Neural cell (in vitro differentiated cells): ENCODE results near the gene UBE4B.

ENCODE experiments used
- EP300 ChIP-seq: fragments of 450-650 bp; conservative IDR thresholded peaks from 2 replicates; pipeline ENCODE4 v1.6.1; 2014; ENCODE audit warnings: antibody characterized with exemption, mild to moderate bottlenecking, moderate library complexity; ENCODE audit not compliant: poor library complexity, severe bottlenecking
- EZH2 ChIP-seq: fragments of 200-600, 300-800 bp; shearing (Covaris generic), sonication (generic); IDR thresholded peaks from 2 replicates; pipeline ENCODE4 v1.6.1; 2014; ENCODE audit warnings: antibody characterized with exemption, low read length, borderline replicate concordance, mild to moderate bottlenecking; ENCODE audit not compliant: insufficient read depth, poor library complexity, severe bottlenecking
- MXI1 ChIP-seq: fragments of 450-650 bp; conservative IDR thresholded peaks from 2 replicates; pipeline ENCODE4 v1.6.1; 2014; ENCODE audit warnings: antibody characterized with exemption, mild to moderate bottlenecking; ENCODE audit not compliant: poor library complexity, severe bottlenecking
- POLR2AphosphoS5 ChIP-seq: IDR thresholded peaks from 2 replicates; pipeline ENCODE4 v1.6.1; 2012
- RAD21 ChIP-seq: fragments of 450-650 bp; conservative IDR thresholded peaks from 2 replicates; pipeline ENCODE4 v1.6.1; 2014; ENCODE audit warnings: antibody characterized with exemption, mild to moderate bottlenecking, moderate library complexity
- SMC3 ChIP-seq: fragments of 450-650 bp; conservative IDR thresholded peaks from 2 replicates; pipeline ENCODE4 v1.6.1; 2014; ENCODE audit warnings: antibody characterized with exemption, mild to moderate bottlenecking, moderate library complexity; ENCODE audit not compliant: poor library complexity
- TAF1 ChIP-seq: IDR thresholded peaks from 2 replicates; pipeline ENCODE4 v1.6.1; 2012; ENCODE audit warnings: low read depth
- TF ChIP-seq, protein P1 (sequence below): fragments of 450-650 bp; IDR thresholded peaks from 2 replicates; pipeline ENCODE4 v1.5.1; 2014; ENCODE audit warnings: antibody characterized with exemption, mild to moderate bottlenecking, moderate library complexity; ENCODE audit not compliant: poor library complexity, severe bottlenecking
- TF ChIP-seq, protein P2 (sequence below): IDR thresholded peaks from 2 replicates; pipeline ENCODE4 v1.6.1; 2012; ENCODE audit warnings: borderline replicate concordance

DNA sequence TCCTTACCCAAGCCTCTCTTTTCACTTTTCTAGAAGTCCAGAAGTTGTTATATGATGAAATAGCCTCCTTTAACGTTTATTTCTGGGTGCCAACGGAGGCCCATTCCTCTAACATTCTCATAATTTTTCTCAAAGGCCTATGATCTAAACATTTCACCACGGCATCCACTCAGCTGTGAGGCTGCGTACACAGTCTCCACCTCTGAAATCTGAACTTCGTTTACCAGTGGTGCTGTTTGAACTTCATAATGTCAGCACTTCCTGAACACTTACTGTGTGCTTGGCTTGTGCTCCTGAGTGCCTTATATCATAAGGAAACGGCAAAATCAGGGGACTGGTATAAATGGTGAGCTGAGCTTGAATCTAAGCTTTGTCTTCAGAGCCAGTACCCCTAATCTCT is 47.8 kb upstream of the UBE4B start:
- TF ChIP-seq, protein P1, sequence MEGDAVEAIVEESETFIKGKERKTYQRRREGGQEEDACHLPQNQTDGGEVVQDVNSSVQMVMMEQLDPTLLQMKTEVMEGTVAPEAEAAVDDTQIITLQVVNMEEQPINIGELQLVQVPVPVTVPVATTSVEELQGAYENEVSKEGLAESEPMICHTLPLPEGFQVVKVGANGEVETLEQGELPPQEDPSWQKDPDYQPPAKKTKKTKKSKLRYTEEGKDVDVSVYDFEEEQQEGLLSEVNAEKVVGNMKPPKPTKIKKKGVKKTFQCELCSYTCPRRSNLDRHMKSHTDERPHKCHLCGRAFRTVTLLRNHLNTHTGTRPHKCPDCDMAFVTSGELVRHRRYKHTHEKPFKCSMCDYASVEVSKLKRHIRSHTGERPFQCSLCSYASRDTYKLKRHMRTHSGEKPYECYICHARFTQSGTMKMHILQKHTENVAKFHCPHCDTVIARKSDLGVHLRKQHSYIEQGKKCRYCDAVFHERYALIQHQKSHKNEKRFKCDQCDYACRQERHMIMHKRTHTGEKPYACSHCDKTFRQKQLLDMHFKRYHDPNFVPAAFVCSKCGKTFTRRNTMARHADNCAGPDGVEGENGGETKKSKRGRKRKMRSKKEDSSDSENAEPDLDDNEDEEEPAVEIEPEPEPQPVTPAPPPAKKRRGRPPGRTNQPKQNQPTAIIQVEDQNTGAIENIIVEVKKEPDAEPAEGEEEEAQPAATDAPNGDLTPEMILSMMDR, result no peak
- TF ChIP-seq SMC3 (no peak), EZH2 (no peak), POLR2AphosphoS5 (no peak), EP300 (no peak), RAD21 (no peak), TAF1 (no peak), MXI1 (no peak)
- TF ChIP-seq, protein P2, sequence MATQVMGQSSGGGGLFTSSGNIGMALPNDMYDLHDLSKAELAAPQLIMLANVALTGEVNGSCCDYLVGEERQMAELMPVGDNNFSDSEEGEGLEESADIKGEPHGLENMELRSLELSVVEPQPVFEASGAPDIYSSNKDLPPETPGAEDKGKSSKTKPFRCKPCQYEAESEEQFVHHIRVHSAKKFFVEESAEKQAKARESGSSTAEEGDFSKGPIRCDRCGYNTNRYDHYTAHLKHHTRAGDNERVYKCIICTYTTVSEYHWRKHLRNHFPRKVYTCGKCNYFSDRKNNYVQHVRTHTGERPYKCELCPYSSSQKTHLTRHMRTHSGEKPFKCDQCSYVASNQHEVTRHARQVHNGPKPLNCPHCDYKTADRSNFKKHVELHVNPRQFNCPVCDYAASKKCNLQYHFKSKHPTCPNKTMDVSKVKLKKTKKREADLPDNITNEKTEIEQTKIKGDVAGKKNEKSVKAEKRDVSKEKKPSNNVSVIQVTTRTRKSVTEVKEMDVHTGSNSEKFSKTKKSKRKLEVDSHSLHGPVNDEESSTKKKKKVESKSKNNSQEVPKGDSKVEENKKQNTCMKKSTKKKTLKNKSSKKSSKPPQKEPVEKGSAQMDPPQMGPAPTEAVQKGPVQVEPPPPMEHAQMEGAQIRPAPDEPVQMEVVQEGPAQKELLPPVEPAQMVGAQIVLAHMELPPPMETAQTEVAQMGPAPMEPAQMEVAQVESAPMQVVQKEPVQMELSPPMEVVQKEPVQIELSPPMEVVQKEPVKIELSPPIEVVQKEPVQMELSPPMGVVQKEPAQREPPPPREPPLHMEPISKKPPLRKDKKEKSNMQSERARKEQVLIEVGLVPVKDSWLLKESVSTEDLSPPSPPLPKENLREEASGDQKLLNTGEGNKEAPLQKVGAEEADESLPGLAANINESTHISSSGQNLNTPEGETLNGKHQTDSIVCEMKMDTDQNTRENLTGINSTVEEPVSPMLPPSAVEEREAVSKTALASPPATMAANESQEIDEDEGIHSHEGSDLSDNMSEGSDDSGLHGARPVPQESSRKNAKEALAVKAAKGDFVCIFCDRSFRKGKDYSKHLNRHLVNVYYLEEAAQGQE, result no peak
